ENCODE data around the gene WDR31.

DNA sequence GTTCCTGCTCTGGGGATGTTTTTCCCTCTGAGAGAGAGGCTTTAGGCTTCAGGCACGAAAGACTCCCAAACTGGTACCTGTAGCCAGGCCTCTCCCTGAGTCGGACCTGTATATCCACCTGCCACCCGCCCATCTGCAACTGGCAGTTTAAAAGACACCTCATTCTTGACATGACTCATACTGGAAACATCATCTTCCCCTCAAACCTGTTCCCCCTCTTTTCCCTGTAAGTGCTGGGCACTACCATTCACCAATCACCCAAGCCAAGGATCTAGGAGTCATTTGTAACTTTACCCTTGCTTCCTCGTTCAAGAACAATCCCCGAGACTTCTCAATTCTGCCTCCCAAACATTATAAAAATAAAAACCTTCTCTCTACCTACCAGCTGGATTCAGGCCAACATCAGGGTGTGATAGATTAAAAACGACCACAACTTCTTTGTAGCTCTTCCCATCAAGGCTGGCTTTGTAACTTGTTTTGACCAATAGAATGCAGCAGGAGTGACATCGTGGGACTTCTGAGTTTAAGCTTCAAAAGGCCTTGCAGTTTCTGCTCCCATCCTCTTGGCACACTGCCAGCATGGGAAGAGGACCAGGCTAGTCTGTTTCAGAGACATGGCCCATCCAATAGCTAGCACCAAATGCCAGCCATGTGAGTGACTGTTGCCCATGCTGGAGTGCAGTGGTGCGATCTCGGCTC lies 1.8 kb upstream of the WDR31 start:
- TF ChIP-seq, protein P1, sequence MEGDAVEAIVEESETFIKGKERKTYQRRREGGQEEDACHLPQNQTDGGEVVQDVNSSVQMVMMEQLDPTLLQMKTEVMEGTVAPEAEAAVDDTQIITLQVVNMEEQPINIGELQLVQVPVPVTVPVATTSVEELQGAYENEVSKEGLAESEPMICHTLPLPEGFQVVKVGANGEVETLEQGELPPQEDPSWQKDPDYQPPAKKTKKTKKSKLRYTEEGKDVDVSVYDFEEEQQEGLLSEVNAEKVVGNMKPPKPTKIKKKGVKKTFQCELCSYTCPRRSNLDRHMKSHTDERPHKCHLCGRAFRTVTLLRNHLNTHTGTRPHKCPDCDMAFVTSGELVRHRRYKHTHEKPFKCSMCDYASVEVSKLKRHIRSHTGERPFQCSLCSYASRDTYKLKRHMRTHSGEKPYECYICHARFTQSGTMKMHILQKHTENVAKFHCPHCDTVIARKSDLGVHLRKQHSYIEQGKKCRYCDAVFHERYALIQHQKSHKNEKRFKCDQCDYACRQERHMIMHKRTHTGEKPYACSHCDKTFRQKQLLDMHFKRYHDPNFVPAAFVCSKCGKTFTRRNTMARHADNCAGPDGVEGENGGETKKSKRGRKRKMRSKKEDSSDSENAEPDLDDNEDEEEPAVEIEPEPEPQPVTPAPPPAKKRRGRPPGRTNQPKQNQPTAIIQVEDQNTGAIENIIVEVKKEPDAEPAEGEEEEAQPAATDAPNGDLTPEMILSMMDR (conservative IDR thresholded peaks at IDR 0.05; ENCODE audit: low read depth, low read length) = no peak
- TF ChIP-seq RAD21 (IDR thresholded peaks at IDR 0.05; ENCODE audit: low read length) = no peak
- no peak for TF ChIP-seq SMC3 (IDR thresholded peaks at IDR 0.05; ENCODE audit: low read depth, low read length)
- no peak for TF ChIP-seq RFX5 (IDR thresholded peaks at IDR 0.05; ENCODE audit: low read depth, low read length)
- no peak for TF ChIP-seq CHD1 (IDR thresholded peaks at IDR 0.05; ENCODE audit: low read depth, low read length)
- TF ChIP-seq RCOR1 (IDR thresholded peaks at IDR 0.05; ENCODE audit: insufficient replicate concordance, low read length) = no peak
- no peak for TF ChIP-seq BHLHE40 (IDR thresholded peaks at IDR 0.05; ENCODE audit: low read depth, low read length)
- no peak for TF ChIP-seq POLR2A (IDR thresholded peaks at IDR 0.05; ENCODE audit: low read depth, low read length)
- TF ChIP-seq ELK1 (IDR thresholded peaks at IDR 0.05; ENCODE audit: borderline replicate concordance, low read depth, low read length) = no peak
- no peak for TF ChIP-seq MAZ (IDR thresholded peaks at IDR 0.05; ENCODE audit: borderline replicate concordance, low read depth, low read length)
- TF ChIP-seq CEBPB (IDR thresholded peaks at IDR 0.05; ENCODE audit: low read depth, low read length) = no peak
- TF ChIP-seq, protein P2, sequence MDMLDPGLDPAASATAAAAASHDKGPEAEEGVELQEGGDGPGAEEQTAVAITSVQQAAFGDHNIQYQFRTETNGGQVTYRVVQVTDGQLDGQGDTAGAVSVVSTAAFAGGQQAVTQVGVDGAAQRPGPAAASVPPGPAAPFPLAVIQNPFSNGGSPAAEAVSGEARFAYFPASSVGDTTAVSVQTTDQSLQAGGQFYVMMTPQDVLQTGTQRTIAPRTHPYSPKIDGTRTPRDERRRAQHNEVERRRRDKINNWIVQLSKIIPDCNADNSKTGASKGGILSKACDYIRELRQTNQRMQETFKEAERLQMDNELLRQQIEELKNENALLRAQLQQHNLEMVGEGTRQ (IDR thresholded peaks at IDR 0.05; ENCODE audit: low read depth, low read length) = no peak
- TF ChIP-seq MXI1 (IDR thresholded peaks at IDR 0.05; ENCODE audit: borderline replicate concordance, low read depth, low read length) = no peak
- no peak for TF ChIP-seq FOS (IDR thresholded peaks at IDR 0.05; ENCODE audit: low read depth, low read length)

All from IMR-90 (cell line).